Measurements from ENCODE around the gene HPSE. TPM values are rescaled to one million over a fixed set of nuclear protein-coding genes. Genes with fewer than 3 reads are reported as not detected.

HPSE gene
- total RNA-seq, 1 experiment from 2014 or later: 12.6 TPM

DNA sequence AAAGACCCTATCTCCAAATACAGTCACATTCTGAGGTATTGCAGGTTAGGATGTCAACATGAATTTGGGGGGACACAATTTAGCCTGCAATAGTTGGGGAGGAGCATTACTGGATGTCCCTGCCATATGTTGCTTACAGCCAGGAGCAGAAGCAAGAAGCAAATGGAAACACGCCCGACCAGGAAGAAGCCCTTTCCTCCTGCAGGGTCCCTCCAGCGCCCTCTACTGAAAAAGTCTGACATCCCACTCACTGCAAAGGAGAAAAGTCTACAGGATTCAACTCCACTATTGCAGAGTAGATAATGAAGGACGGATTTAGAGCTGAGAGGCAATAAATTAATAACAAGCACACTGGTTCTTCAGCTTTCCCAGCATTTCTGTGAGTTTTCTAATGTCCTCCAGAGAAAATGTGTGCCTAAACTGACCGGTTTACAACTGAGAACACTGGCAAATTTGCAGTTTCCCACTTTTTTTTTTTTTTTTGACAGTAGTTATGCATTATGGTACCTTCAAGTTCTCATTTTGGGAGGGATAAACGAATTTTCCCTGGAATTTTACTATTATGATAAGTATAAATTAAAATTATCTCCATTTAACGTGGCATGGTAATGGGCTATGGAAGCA, 81.8 kb downstream of the HPSE start:
- Histone ChIP-seq H3K36me3 (ENCODE audit: control insufficient read depth in 1 of 2, insufficient read depth in 2 of 2, low read length in 2 of 2) (no peaks in the 10 kb centered on the region), H3K27me3 (ENCODE audit: insufficient read depth, low read length) (no peaks in the 10 kb centered on the region), H3K4me2 (ENCODE audit: low read length) (no peak overlapping the region; the same call in 1 of the 2 replicates), H3K4me3 (replicated peaks in 1 of 2; ENCODE audit: low read depth in 1 of 2, low read length in 2 of 2) (no peak overlapping the region), H3K9me2 (ENCODE audit: insufficient read depth) (no peaks in the 10 kb centered on the region), H2AFZ (ENCODE audit: low read depth, low read length, poor library complexity, severe bottlenecking) (no peak overlapping the region), H3K27ac (ENCODE audit: low read depth, low read length) (no peak overlapping the region), H3K79me2 (ENCODE audit: insufficient read depth, low read length) (no peaks in the 10 kb centered on the region), H3K4me1 (ENCODE audit: control insufficient read depth in 1 of 2, insufficient read depth in 2 of 2, low read length in 2 of 2) (peaks cover 41 to 78% of the 10 kb centered on the region in 2 experiments), H4K20me1 (ENCODE audit: insufficient read depth) (no peaks in the 10 kb centered on the region), H3K9me3 (ENCODE audit: control insufficient read depth in 1 of 2, insufficient read depth in 1 of 2, low read depth in 1 of 2, low read length in 2 of 2) (no peaks in the 10 kb centered on the region), H3K9ac (ENCODE audit: low read length) (no peak overlapping the region)
- POLR2A ChIA-PET: interaction anchor here (1.3 kb wide), 1 partner anchor 218 kb away, joined by 4 read pairs; the partner anchor contains the start of gene COPS4
- CTCF ChIA-PET: interaction anchor here (0.7 to 2.0 kb wide), 9 partner anchors 9 to 401 kb away, joined by 3 to 9 read pairs (median 3); partner anchors contain the start of genes COPS4 and LIN54
- intact Hi-C loops (cut with micrococcal nuclease): loop anchor here (1.0 kb wide), 1 partner anchor 179 kb away; no protein-coding TSS in a partner anchor
- DNase-seq (ENCODE audit: low read depth, low spot score) (peak; percentile 54), ATAC-seq (peak; percentile 53)
- BruUV-seq (replicated peaks): no TSS peak
- RAD21 ChIA-PET (ENCODE audit: low non-redundant PET in 1 of 2, low total read pairs in 2 of 2, uncharacterized antibody in 2 of 2, unreplicated experiment in 2 of 2): interaction anchor here in 1 of 2 experiments (0.6 kb wide), 1 partner anchor 242 kb away, joined by 5 read pairs; the partner anchor contains the start of gene LIN54
- TF ChIP-seq, protein P1, sequence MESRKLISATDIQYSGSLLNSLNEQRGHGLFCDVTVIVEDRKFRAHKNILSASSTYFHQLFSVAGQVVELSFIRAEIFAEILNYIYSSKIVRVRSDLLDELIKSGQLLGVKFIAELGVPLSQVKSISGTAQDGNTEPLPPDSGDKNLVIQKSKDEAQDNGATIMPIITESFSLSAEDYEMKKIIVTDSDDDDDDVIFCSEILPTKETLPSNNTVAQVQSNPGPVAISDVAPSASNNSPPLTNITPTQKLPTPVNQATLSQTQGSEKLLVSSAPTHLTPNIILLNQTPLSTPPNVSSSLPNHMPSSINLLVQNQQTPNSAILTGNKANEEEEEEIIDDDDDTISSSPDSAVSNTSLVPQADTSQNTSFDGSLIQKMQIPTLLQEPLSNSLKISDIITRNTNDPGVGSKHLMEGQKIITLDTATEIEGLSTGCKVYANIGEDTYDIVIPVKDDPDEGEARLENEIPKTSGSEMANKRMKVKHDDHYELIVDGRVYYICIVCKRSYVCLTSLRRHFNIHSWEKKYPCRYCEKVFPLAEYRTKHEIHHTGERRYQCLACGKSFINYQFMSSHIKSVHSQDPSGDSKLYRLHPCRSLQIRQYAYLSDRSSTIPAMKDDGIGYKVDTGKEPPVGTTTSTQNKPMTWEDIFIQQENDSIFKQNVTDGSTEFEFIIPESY (IDR thresholded peaks at IDR 0.05; ENCODE audit: extremely low read depth, insufficient replicate concordance, low read length): no peak
- peak; percentile 42; the same call in 1 of the 2 replicates for TF ChIP-seq ELF1 (IDR thresholded peaks at IDR 0.05; ENCODE audit: borderline replicate concordance, low read depth)
- peak; percentile 78 for TF ChIP-seq RAD21 (IDR thresholded peaks at IDR 0.05; ENCODE audit: low read depth)
- TF ChIP-seq, protein P2, sequence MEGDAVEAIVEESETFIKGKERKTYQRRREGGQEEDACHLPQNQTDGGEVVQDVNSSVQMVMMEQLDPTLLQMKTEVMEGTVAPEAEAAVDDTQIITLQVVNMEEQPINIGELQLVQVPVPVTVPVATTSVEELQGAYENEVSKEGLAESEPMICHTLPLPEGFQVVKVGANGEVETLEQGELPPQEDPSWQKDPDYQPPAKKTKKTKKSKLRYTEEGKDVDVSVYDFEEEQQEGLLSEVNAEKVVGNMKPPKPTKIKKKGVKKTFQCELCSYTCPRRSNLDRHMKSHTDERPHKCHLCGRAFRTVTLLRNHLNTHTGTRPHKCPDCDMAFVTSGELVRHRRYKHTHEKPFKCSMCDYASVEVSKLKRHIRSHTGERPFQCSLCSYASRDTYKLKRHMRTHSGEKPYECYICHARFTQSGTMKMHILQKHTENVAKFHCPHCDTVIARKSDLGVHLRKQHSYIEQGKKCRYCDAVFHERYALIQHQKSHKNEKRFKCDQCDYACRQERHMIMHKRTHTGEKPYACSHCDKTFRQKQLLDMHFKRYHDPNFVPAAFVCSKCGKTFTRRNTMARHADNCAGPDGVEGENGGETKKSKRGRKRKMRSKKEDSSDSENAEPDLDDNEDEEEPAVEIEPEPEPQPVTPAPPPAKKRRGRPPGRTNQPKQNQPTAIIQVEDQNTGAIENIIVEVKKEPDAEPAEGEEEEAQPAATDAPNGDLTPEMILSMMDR (IDR thresholded peaks at IDR 0.05 in 2 of 3, conservative IDR thresholded peaks at IDR 0.05 in 1 of 3; ENCODE audit: borderline replicate concordance in 1 of 3, insufficient read depth in 1 of 3, low read depth in 2 of 3, low read length in 2 of 3): peak; percentile 70 to 87 (median 83); a peak in 5 of 6 replicates
- peak; percentile 36; the same call in 1 of the 2 replicates for TF ChIP-seq CBX3 (IDR thresholded peaks at IDR 0.05; ENCODE audit: low read depth)
- no peak for TF ChIP-seq FOSL1 (IDR thresholded peaks at IDR 0.05; ENCODE audit: low read depth)
- no peak for TF ChIP-seq EZH2phosphoT487 (IDR thresholded peaks at IDR 0.05; ENCODE audit: borderline replicate concordance)
- no peak for TF ChIP-seq ZNF274 (IDR thresholded peaks at IDR 0.05; ENCODE audit: low read depth, low read length)
- TF ChIP-seq POLR2A (IDR thresholded peaks at IDR 0.05; ENCODE audit: borderline replicate concordance, extremely low read depth, insufficient read depth, insufficient read length): no peak
